Caco-2 (cell line): Measurements from ENCODE around the gene NETO1. TPM values are rescaled to one million over a fixed set of nuclear protein-coding genes. Genes with fewer than 3 reads are reported as not detected.

Experiments
- BruUV-seq: library from RNA; stranded (reverse); fragments of 400-500 nt; replicated peaks from 2 replicates; lab custom pipeline; 2021; lab: Mats Ljungman, UMichigan
- CTCF ChIA-PET: fragments of 300-600 bp; sonication (Branson Sonifier 250); formaldehyde crosslinking; loops from one replicate; lab custom pipeline; 2022; ENCODE audit warnings: antibody characterized with exemption; lab: Charles Lee
- POLR2A ChIA-PET: fragments of 300-600 bp; sonication (Branson Sonifier 250); formaldehyde crosslinking; loops from one replicate; lab custom pipeline; 2022; ENCODE audit warnings: antibody characterized with exemption; lab: Charles Lee
- DNase-seq, 2 experiments: peaks; one replicate each; pipeline versions ENCODE4 v3.0.0 to v3.0.0-alpha.2; 2020 to 2022
- H3K27me3 ChIP-seq: replicated peaks from 2 replicates; pipeline ENCODE4 v1.6.0; 2011; ENCODE audit warnings: low read length; ENCODE audit not compliant: control insufficient read depth, insufficient read depth
- H3K36me3 ChIP-seq: 2 replicates; pipeline ENCODE4 v1.5.1; 2011; ENCODE audit warnings: low read length; ENCODE audit not compliant: control insufficient read depth, insufficient read depth
- H3K4me1 ChIP-seq: fragments of 250-450 bp; sonication (Bioruptor Pico); 2 replicates; pipeline ENCODE4 v1.5.1; 2020; ENCODE audit warnings: mild to moderate bottlenecking
- H3K4me3 ChIP-seq: 2 replicates; pipeline ENCODE4 v1.5.1; 2011; ENCODE audit warnings: low read depth, mild to moderate bottlenecking, control low read depth, low read length
- H3K9me3 ChIP-seq: fragments of 250-450 bp; sonication (Bioruptor Pico); 2 replicates; pipeline ENCODE4 v1.5.1; 2020; ENCODE audit warnings: mild to moderate bottlenecking, moderate library complexity
- H3K27ac Mint-ChIP-seq: one replicate; pipeline ENCODE4 v1.8.0; 2022; ENCODE audit warnings: mixed read lengths; ENCODE audit not compliant: unreplicated experiment
- H3K27me3 Mint-ChIP-seq: one replicate; pipeline ENCODE4 v1.8.0; 2022; ENCODE audit warnings: mixed read lengths; ENCODE audit not compliant: insufficient read depth, unreplicated experiment
- H3K36me3 Mint-ChIP-seq: one replicate; pipeline ENCODE4 v1.8.0; 2022; ENCODE audit warnings: mild to moderate bottlenecking, mixed read lengths; ENCODE audit not compliant: insufficient read depth, unreplicated experiment
- H3K4me1 Mint-ChIP-seq: one replicate; pipeline ENCODE4 v1.8.0; 2022; ENCODE audit warnings: low read depth, mixed read lengths; ENCODE audit not compliant: unreplicated experiment
- H3K4me3 Mint-ChIP-seq: one replicate; pipeline ENCODE4 v1.8.0; 2022; ENCODE audit warnings: mild to moderate bottlenecking, moderate library complexity, mixed read lengths; ENCODE audit not compliant: unreplicated experiment
- H3K9me3 Mint-ChIP-seq: one replicate; pipeline ENCODE4 v1.8.0; 2022; ENCODE audit warnings: mixed read lengths; ENCODE audit not compliant: unreplicated experiment
- CTCF ChIP-seq, 2 experiments: fragments of 200-600 bp in 1 of 2; IDR thresholded peaks; 1 replicate in 1 of 2; 2 replicates in 1 of 2; pipeline versions ENCODE4 v1.5.1 to v1.8.0; 2011 to 2022; ENCODE audit warnings: antibody characterized with exemption in 1 of 2, control low read depth in 1 of 2, inconsistent platforms in 1 of 2, low read depth in 1 of 2, low read length in 1 of 2, mild to moderate bottlenecking in 1 of 2, moderate library complexity in 1 of 2; ENCODE audit not compliant: insufficient read depth in 1 of 2, severe bottlenecking in 1 of 2, unreplicated experiment in 1 of 2
- intact Hi-C: fragments of 100-400 bp; cut with micrococcal nuclease; formaldehyde crosslinking; loops from one replicate; pipeline ENCODE4 v1.10.0; 2022; ENCODE audit not compliant: unreplicated experiment
- total RNA-seq: library from RNA; stranded (reverse); gene quantifications from 2 replicates; pipeline ENCODE4 v1.2.3, GENCODE V29; 2022

Gene NETO1
- total RNA-seq, 1 experiment from 2014 or later, result not detected

GRCh38 chr18:72871091-72871490 is 3.3 kb upstream of the NETO1 start:
- no peak for DNase-seq
- BruUV-seq, result no TSS peak
- Mint-ChIP-seq H3K27ac (no peak overlapping the region), H3K4me3 (no peak overlapping the region), H3K4me1 (no peaks in the 10 kb centered on the region), H3K36me3 (no peaks in the 10 kb centered on the region), H3K27me3 (no peaks in the 10 kb centered on the region), H3K9me3 (no peaks in the 10 kb centered on the region)
- H3K36me3 ChIP-seq, result no peaks in the 10 kb centered on the region
- H3K27me3 ChIP-seq, result no peaks in the 10 kb centered on the region
- intact Hi-C loops, result no loop called here
- ChIA-PET POLR2A (no interaction called here), CTCF (no interaction called here)
- no peaks in the 10 kb centered on the region for H3K9me3 ChIP-seq
- no peak overlapping the region for H3K4me3 ChIP-seq
- no peak for TF ChIP-seq CTCF (IDR thresholded peaks at IDR 0.05; ENCODE audit: insufficient read depth in 1 of 2, low read depth in 1 of 2, low read length in 1 of 2, severe bottlenecking in 1 of 2, unreplicated experiment in 1 of 2)
- H3K4me1 ChIP-seq, result no peaks in the 10 kb centered on the region

- Mint-ChIP-seq H3K27me3 (no peaks in the 10 kb centered on the region), H3K9me3 (no peaks in the 10 kb centered on the region), H3K36me3 (no peaks in the 10 kb centered on the region), H3K4me3 (no peak overlapping the region), H3K27ac (no peak overlapping the region), H3K4me1 (no peaks in the 10 kb centered on the region)
- TF ChIP-seq CTCF (IDR thresholded peaks at IDR 0.05; ENCODE audit: insufficient read depth in 1 of 2, low read depth in 1 of 2, low read length in 1 of 2, severe bottlenecking in 1 of 2, unreplicated experiment in 1 of 2), result no peak
- Histone ChIP-seq H3K4me3 (no peak overlapping the region), H3K27me3 (no peaks in the 10 kb centered on the region), H3K36me3 (no peaks in the 10 kb centered on the region), H3K9me3 (no peaks in the 10 kb centered on the region), H3K4me1 (no peaks in the 10 kb centered on the region)
- DNase-seq, result no peak
- intact Hi-C loops, result no loop called here
- POLR2A ChIA-PET, result no interaction called here
- CTCF ChIA-PET, result no interaction called here
- BruUV-seq, result no TSS peak
Measured at GRCh38 chr18:72869226-72870185, 1.7 kb upstream of the NETO1 start.

GRCh38 chr18:72868585-72869225 is 918 bp upstream of the NETO1 start:
- no TSS peak for BruUV-seq
- no peak for TF ChIP-seq CTCF (IDR thresholded peaks at IDR 0.05; ENCODE audit: insufficient read depth in 1 of 2, low read depth in 1 of 2, low read length in 1 of 2, severe bottlenecking in 1 of 2, unreplicated experiment in 1 of 2)
- H3K9me3 ChIP-seq, result no peaks in the 10 kb centered on the region
- H3K36me3 ChIP-seq, result no peaks in the 10 kb centered on the region
- CTCF ChIA-PET, result no interaction called here
- H3K27me3 ChIP-seq, result no peaks in the 10 kb centered on the region
- H3K4me1 ChIP-seq, result no peaks in the 10 kb centered on the region
- intact Hi-C loops, result no loop called here
- H3K4me3 Mint-ChIP-seq, result no peak overlapping the region
- H3K9me3 Mint-ChIP-seq, result no peaks in the 10 kb centered on the region
- no peaks in the 10 kb centered on the region for H3K4me1 Mint-ChIP-seq
- POLR2A ChIA-PET, result no interaction called here
- no peaks in the 10 kb centered on the region for H3K36me3 Mint-ChIP-seq
- no peak for DNase-seq
- H3K27ac Mint-ChIP-seq, result no peak overlapping the region
- no peaks in the 10 kb centered on the region for H3K27me3 Mint-ChIP-seq
- no peak overlapping the region for H3K4me3 ChIP-seq
